PC-3 (cell line): Measurements from ENCODE around the gene SCGB1D4. TPM values are rescaled to one million over a fixed set of nuclear protein-coding genes. Genes with fewer than 3 reads are reported as not detected.

Source experiments
- ATAC-seq: fragments of 200-7000 bp; cut with Tn5 transposase; 2 replicates; pipeline ENCODE4 v1.9.1; 2020; ENCODE audit warnings: mild to moderate bottlenecking, moderate library complexity
- BruUV-seq: library from RNA; stranded (reverse); fragments of 400-500 nt; replicated peaks from 2 replicates; lab custom pipeline; 2021; lab: Mats Ljungman, UMichigan
- CTCF ChIA-PET: fragments of 300-600 bp; sonication (Branson Sonifier 250); formaldehyde crosslinking; loops from one replicate; lab custom pipeline; 2022; ENCODE audit warnings: antibody characterized with exemption; lab: Charles Lee
- POLR2A ChIA-PET: fragments of 300-600 bp; sonication (Branson Sonifier 250); formaldehyde crosslinking; loops from one replicate; lab custom pipeline; 2022; ENCODE audit warnings: antibody characterized with exemption; ENCODE audit not compliant: unreplicated experiment; lab: Charles Lee
- DNase-seq: peaks from one replicate; pipeline ENCODE4 v3.0.0-alpha.2; 2015
- H2AFZ ChIP-seq: fragments of 300-600 bp; sonication (generic); 2 replicates; pipeline ENCODE4 v1.6.0; 2016; ENCODE audit warnings: antibody characterized with exemption, low read length
- H3F3A ChIP-seq: fragments of 300-600 bp; sonication (generic); one replicate; pipeline ENCODE4 v1.6.0; 2017; ENCODE audit warnings: antibody characterized with exemption, low read length, control low read depth, mild to moderate bottlenecking; ENCODE audit not compliant: unreplicated experiment
- H3K27ac ChIP-seq: fragments of 300-600 bp; sonication (generic); 2 replicates; pipeline ENCODE4 v1.5.1; 2016; ENCODE audit warnings: mild to moderate bottlenecking, low read length
- H3K27me3 ChIP-seq: fragments of 300-600 bp; sonication (generic); 2 replicates; pipeline ENCODE4 v1.6.1; 2016; ENCODE audit warnings: low read length, mixed read lengths
- H3K36me3 ChIP-seq: fragments of 300-600 bp; sonication (generic); 2 replicates; pipeline ENCODE4 v1.6.1; 2016; ENCODE audit warnings: low read depth, mixed run types, low read length, mixed read lengths
- H3K4me1 ChIP-seq: fragments of 300-600 bp; sonication (generic); 2 replicates; pipeline ENCODE4 v1.5.1; 2016; ENCODE audit warnings: low read length; ENCODE audit not compliant: insufficient read depth
- H3K4me2 ChIP-seq: fragments of 300-600 bp; sonication (generic); 2 replicates; pipeline ENCODE4 v1.6.0; 2016; ENCODE audit warnings: low read length
- H3K4me3 ChIP-seq: fragments of 300-600 bp; sonication (generic); 2 replicates; pipeline ENCODE4 v1.5.1; 2016; ENCODE audit warnings: mild to moderate bottlenecking, low read length, mixed read lengths
- H3K79me2 ChIP-seq: fragments of 300-600 bp; sonication (generic); 2 replicates; pipeline ENCODE4 v1.6.1; 2017; ENCODE audit warnings: low read length, mixed read lengths
- H3K9ac ChIP-seq: fragments of 300-600 bp; sonication (generic); 2 replicates; pipeline ENCODE4 v1.6.0; 2016; ENCODE audit warnings: mild to moderate bottlenecking, low read length
- H3K9me2 ChIP-seq: fragments of 300-600 bp; sonication (generic); replicated peaks from 2 replicates; pipeline ENCODE4 v1.6.1; 2016; ENCODE audit warnings: mixed run types, low read length, mixed read lengths
- H3K9me3 ChIP-seq: fragments of 300-600 bp; sonication (generic); 2 replicates; pipeline ENCODE4 v1.6.1; 2016; ENCODE audit warnings: low read length, mixed read lengths
- H4K20me1 ChIP-seq: fragments of 300-600 bp; sonication (generic); 2 replicates; pipeline ENCODE4 v1.6.1; 2016; ENCODE audit warnings: low read length, mixed read lengths
- CTCF ChIP-seq: fragments of 300-600 bp; sonication (generic); conservative IDR thresholded peaks from 2 replicates; pipeline ENCODE4 v1.5.1; 2017; ENCODE audit warnings: antibody characterized with exemption, low read depth, mild to moderate bottlenecking, low read length
- EZH2 ChIP-seq: fragments of 300-600 bp; sonication (generic); IDR thresholded peaks from one replicate; pipeline ENCODE4 v1.6.1; 2017; ENCODE audit warnings: antibody characterized with exemption, mild to moderate bottlenecking, low read length; ENCODE audit not compliant: unreplicated experiment
- EZH2phosphoT487 ChIP-seq: fragments of 300-600 bp; sonication (generic); IDR thresholded peaks from 2 replicates; pipeline ENCODE4 v1.6.1; 2018; ENCODE audit warnings: mild to moderate bottlenecking, antibody characterized with exemption, low read length, borderline replicate concordance
- intact Hi-C: fragments of 100-400 bp; cut with micrococcal nuclease; formaldehyde crosslinking; loops from 2 replicates; pipeline ENCODE4 v1.9.0; 2023
- total RNA-seq: library from RNA; depleted of rRNA; stranded (reverse); fragments of >200 nt; gene quantifications from 2 replicates; pipeline ENCODE4 v1.2.3, GENCODE V29; 2014

The SCGB1D4 gene
- total RNA-seq, 1 experiment from 2014 or later: not detected

DNA sequence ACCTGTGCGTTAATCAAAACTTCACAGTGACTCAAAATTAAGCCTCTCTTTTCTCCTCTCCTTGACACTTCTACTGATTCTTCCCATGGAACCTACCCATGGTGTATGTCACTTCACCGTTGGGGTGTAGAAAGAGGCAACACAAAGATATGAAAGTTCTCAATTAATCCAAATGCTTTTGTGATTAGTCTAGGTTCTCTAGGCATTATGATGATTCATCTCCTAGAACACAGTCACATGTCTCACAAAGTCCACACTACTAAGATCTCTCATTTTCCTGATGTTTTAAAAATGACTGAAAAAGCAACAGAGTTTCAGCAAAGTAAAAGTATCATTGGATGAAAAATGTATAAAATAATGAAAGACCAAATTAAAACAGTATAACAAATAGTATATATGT, 42.6 kb downstream of the SCGB1D4 start:
- no peaks in the 10 kb centered on the region for H4K20me1 ChIP-seq
- intact Hi-C loops: no loop called here
- H3F3A ChIP-seq: no peaks in the 10 kb centered on the region
- no peak overlapping the region for H3K4me3 ChIP-seq
- no peak overlapping the region for H3K4me2 ChIP-seq
- H3K79me2 ChIP-seq: no peaks in the 10 kb centered on the region
- no peaks in the 10 kb centered on the region; the same call in 1 of the 2 replicates for H3K9me3 ChIP-seq
- H3K36me3 ChIP-seq: no peaks in the 10 kb centered on the region
- peaks cover 11% of the 10 kb centered on the region; the same call in 1 of the 2 replicates for H3K27me3 ChIP-seq
- no peaks in the 10 kb centered on the region for H3K9me2 ChIP-seq
- ATAC-seq (no peak; the same call in 1 of the 2 replicates), DNase-seq (peak; percentile 44)
- no peaks in the 10 kb centered on the region for H3K4me1 ChIP-seq
- no TSS peak for BruUV-seq
- ChIA-PET CTCF (no interaction called here), POLR2A (interaction anchor here (0.6 kb wide), 1 partner anchor 103 kb away, joined by 3 read pairs; no protein-coding TSS in a partner anchor)
- TF ChIP-seq CTCF (no peak), EZH2 (no peak), EZH2phosphoT487 (no peak)
- H3K27ac ChIP-seq: no peak overlapping the region
- no peak overlapping the region for H2AFZ ChIP-seq
- H3K9ac ChIP-seq: no peak overlapping the region

DNA sequence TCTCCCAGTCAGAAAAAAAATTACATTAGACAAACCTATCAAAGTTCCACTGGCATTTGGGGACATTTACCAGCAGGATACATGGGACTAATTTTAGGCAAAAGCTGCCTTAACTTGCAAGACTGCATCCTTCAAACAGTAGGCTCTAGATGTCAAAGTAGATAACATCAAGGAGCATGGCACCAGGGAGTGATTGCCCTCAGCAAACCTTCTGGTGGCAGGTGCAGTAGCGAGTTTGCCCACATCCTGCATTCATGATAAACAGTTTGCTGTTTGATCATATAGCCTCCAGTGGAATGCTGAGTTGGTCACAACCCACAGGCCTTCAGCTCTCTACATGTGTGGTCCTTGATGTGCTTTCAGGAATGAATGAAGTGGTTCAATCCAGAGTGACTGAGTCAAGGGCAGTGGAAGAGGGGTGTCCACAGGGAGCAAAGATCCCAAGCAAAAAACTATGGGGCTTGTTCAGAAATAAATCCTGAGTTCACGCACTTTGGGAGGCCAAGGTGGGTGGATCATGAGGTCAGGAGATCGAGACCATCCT, 44.8 kb downstream of the SCGB1D4 start:
- Histone ChIP-seq H4K20me1 (no peaks in the 10 kb centered on the region), H3K4me3 (no peak overlapping the region), H3K4me2 (no peak overlapping the region), H3K9ac (no peak overlapping the region), H3K27me3 (peaks cover 14% of the 10 kb centered on the region; the same call in 1 of the 2 replicates), H3K9me2 (no peaks in the 10 kb centered on the region), H3K36me3 (no peaks in the 10 kb centered on the region), H3K9me3 (no peaks in the 10 kb centered on the region; the same call in 1 of the 2 replicates), H3K79me2 (no peaks in the 10 kb centered on the region), H2AFZ (no peak overlapping the region), H3K27ac (no peak overlapping the region), H3F3A (no peaks in the 10 kb centered on the region), H3K4me1 (no peaks in the 10 kb centered on the region)
- BruUV-seq: no TSS peak
- ChIA-PET POLR2A (no interaction called here), CTCF (no interaction called here)
- TF ChIP-seq EZH2phosphoT487: no peak
- TF ChIP-seq CTCF: no peak
- TF ChIP-seq EZH2: no peak
- intact Hi-C loops: no loop called here
- no peak for ATAC-seq
- no peak for DNase-seq

DNA sequence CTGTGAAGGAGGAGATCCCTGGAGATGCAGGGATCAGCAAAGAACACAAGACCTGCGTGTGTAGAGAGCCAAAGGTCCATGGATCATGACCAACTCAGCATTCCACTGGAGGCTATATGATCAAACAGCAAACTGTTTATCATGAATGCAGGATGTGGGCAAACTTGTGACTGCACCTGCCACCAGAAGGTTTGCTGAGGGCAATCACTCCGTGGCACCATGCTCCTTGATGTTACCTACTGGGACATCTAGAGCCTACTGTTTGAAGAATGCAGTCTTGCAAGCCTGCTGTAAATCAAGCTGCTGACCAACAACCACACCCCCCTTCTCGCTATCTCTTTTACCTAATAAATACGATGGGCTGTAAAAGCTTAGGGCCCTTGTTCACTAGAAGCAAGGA, 47.2 kb downstream of the SCGB1D4 start:
- 0 out of 2 replicates have a peak, but pooled peaks cover 6% of the 10 kb centered on the region for H3K27me3 ChIP-seq
- BruUV-seq: no TSS peak
- no peak overlapping the region for H3K4me3 ChIP-seq
- no peak overlapping the region for H3K27ac ChIP-seq
- no peak overlapping the region for H3K9ac ChIP-seq
- H3K79me2 ChIP-seq: no peaks in the 10 kb centered on the region
- no peaks in the 10 kb centered on the region for H3F3A ChIP-seq
- CTCF ChIA-PET: no interaction called here
- H4K20me1 ChIP-seq: no peaks in the 10 kb centered on the region
- no peak for ATAC-seq
- H3K9me2 ChIP-seq: no peaks in the 10 kb centered on the region
- intact Hi-C loops: no loop called here
- H3K4me1 ChIP-seq: no peaks in the 10 kb centered on the region
- TF ChIP-seq EZH2 (no peak), CTCF (no peak), EZH2phosphoT487 (no peak)
- no peak for DNase-seq
- H2AFZ ChIP-seq: no peak overlapping the region
- no peaks in the 10 kb centered on the region; the same call in 1 of the 2 replicates for H3K9me3 ChIP-seq
- no peak overlapping the region for H3K4me2 ChIP-seq
- H3K36me3 ChIP-seq: no peaks in the 10 kb centered on the region
- POLR2A ChIA-PET: no interaction called here
